NCI-H2227 (cell line): ENCODE measurements around the gene LTF.
"Not testable (repeated sequence)": the region's sequence is repeated elsewhere in the genome, so short reads cannot be mapped to it uniquely, and the experiment has no call there.

Experiments used
- DNase-seq: peaks from one replicate; lab custom pipeline; 2025; ENCODE audit not compliant: unreplicated experiment; lab: John Stamatoyannopoulos, UW

LTF gene

GRCh38 chr3:46447228-46447985, 17.3 kb downstream of the LTF start:
- no peak for DNase-seq

DNA sequence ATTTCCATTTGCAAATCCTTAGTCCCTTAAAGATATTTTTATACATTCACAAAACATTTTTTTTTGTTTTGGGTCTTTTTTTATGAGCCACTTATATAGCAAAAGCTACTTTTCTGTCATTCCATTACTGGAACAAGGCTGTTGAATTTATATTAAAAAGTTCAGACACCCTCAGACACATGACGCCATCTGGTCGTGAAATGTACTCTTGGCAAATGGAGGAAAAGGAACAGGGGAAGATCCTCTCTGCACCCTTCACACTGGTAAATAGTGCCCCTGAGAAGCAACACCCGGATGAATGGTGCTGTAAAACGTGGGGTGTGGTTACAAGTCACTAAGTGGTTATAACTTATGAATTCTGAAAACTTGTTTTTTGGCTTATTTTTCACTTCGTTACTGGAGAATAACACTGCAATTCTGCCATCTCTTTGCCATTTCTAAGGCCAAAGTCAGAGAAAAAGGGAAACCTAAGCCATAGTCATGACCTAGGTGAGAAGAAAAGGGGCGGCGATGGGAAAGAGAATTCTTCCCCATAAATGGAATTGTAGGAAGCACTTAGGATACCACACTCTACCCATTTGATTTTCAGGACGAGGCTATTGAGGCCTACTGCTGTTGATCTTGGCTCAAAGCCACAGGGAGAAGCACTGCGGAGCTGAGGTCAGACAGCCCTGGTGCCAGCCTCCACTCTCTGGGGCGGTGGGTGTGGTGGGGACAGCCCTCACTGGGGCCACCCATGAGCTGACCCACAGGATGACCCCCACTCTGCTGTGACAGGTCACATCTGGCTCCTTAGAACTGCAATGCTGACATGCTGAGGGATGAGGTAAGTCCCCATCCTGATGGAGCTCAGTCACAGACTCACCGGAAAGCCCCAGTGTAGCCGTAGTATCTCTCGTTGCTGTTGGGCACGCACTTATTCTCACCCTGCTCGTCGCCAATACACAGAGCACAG, 21.9 kb downstream of the LTF start:
- peak; percentile 58 for DNase-seq

DNA sequence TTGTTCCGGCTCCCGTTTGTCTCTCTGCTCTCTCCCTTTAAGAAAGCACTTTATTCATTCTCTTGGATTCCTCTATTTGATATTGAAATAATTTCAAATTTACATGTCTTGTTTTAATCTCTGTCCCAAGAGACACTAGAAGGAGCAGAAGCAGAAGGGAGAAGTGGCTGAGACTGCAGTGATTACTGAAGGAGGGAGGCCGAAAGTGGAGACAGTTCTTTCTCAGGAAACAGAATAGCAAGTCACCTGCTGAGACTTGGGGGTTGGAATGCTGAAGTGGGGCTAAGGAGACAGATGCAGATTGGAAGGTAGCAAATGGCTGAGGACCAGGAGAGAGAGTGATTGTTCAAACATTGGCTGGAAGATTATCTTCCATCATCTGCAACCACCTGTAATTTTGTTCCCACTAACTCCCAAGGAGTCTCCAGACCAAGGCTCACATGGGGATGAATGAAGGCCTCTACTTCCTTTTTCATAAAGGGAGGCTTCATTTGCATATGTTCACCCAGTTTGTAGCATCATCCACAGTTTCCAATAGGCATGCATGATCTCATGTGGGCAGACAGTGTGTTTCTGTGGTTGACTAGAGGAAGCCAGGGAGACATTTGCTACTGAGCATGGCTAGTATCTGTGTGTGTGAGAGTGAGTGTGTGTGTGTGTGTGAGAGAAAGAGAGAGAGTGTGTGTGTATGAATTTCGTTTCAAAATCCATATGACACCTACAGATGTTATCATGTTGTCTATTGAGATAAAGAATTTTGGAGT, 24.0 kb downstream of the LTF start:
- DNase-seq = no peak

DNA sequence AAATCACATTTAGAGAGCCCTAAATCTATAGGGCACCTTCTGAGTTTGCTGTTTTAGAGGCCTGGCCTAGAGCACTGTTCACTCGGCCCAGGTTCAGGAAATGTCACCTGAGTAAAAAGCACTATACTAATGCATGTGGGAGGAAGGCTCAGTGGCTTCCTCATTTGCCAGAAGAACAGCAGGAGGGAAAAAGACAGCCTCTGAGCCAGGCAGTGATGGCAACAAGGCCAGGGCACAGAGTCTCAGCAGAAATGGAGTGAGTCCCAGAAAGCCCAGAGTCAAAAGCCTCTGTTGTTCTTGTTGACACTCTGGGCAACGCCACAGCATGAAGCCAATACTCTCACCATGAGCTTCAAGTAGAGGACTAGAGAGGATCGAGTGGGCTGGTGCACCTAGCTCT, 25.9 kb downstream of the LTF start:
- no peak for DNase-seq

- no peak for DNase-seq
These were observed 29.5 kb downstream of the LTF start for GRCh38 chr3:46435081-46435726.

DNA sequence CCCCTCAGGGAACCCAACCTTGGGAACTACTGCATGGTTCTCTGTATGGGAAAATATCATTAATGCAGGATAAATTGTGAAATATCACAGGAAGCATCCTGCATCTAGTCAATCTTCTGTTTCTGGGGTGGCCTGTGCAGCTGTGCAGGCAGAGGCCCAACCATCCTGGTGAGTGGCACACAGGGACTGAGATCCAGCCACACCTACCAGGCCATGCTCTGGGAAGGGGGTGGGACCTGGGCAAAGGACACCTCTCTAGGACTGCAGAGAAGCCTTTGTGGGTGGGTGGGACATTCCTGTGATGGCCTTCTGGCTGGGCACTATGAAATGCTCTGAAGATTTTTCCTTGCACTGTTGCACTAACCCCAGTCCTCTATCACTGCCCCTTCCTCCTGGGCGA, 30.9 kb downstream of the LTF start:
- no peak for DNase-seq

DNA sequence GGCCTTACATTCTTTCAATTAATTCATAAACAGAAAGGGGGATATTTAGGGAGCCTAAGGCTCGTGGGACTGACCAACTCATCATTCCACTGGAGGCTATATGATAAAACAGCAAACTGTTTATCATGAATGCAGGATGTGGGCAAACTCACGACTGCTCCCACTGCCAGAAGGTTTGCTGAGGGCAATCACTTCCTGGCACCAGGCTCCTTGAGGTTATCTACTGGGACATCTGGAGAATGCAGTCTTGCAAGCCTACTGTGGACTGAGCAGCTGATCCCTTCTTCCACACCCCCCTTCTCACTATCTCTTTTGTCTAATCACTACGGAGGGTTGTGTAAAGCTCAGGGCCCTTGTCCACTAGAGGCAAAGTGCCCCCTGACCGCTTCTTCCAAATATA, 31.6 kb downstream of the LTF start:
- not testable (repeated sequence) for DNase-seq

DNA sequence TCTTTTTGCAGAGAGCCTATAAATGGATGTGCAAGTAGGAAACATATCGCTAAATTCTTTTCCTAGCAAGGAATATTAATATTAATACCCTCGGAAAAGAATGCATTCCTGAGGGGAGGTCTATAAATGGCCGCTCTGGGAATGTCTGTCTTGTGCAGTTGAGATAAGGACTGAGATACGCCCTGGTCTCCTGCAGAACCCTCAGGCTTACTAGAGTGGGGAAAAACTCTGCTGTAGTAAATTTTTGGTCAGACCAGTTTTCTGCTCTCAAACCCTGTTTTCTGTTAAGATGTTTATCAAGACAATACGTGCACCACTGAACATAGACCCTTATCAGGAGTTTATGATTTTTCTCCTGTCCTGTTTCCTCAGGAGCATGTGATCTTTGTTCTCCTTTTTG, 32.8 kb downstream of the LTF start:
- not testable (repeated sequence) for DNase-seq

GRCh38 chr3:46430879-46431278, 33.8 kb downstream of the LTF start:
- not testable (repeated sequence) for DNase-seq

DNA sequence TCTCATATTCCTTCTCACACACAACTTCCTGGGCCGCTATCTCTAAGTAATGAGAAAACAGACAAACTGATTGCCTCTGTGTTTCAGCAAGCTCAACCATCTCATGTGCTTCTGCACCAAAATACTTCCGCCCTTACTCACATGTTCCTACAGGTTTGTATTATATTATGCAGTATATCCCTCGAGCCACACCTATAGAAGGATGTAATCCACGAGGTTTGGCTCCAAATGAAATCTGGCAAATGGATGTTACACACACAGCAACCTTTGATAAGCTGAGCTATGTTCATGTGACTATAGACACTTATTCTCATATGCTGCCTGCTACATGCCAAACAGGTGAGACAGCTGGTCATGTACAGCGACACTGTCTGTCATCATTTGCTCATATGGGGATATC, 35.0 kb downstream of the LTF start:
- DNase-seq = no peak

GRCh38 chr3:46429250-46429649, 35.5 kb downstream of the LTF start:
- DNase-seq = no peak

GRCh38 chr3:46427916-46428833, 36.5 kb downstream of the LTF start:
- DNase-seq = no peak

- DNase-seq = not testable (repeated sequence)
These were observed 37.3 kb downstream of the LTF start for GRCh38 chr3:46427404-46427803.

- DNase-seq = not testable (repeated sequence)
These were observed 38.2 kb downstream of the LTF start for GRCh38 chr3:46426476-46426875.

- no peak for DNase-seq
These were observed 41.1 kb downstream of the LTF start for GRCh38 chr3:46423588-46423987.

DNA sequence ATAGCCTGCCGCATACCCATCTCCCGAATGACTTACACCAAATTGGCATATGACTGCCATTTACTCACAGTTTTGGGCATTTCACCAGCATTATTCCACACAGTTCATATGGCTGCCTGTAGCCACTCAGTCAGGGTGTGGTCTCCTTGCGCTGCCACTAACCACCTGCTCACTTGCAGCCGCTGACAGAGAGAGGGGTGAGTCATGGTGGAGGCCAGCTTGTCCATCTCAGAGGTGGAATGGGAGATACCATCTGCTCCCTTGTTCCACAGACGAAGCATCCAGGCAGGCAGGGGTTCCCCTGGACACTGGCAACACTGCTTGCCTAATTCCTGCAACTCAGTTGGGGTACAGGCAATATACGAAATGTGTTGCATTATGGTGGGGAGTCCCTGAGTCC, 42.1 kb downstream of the LTF start:
- no peak for DNase-seq

GRCh38 chr3:46420931-46421330, 43.8 kb downstream of the LTF start:
- no peak for DNase-seq

GRCh38 chr3:46419816-46420215, 44.9 kb downstream of the LTF start:
- no peak for DNase-seq

DNA sequence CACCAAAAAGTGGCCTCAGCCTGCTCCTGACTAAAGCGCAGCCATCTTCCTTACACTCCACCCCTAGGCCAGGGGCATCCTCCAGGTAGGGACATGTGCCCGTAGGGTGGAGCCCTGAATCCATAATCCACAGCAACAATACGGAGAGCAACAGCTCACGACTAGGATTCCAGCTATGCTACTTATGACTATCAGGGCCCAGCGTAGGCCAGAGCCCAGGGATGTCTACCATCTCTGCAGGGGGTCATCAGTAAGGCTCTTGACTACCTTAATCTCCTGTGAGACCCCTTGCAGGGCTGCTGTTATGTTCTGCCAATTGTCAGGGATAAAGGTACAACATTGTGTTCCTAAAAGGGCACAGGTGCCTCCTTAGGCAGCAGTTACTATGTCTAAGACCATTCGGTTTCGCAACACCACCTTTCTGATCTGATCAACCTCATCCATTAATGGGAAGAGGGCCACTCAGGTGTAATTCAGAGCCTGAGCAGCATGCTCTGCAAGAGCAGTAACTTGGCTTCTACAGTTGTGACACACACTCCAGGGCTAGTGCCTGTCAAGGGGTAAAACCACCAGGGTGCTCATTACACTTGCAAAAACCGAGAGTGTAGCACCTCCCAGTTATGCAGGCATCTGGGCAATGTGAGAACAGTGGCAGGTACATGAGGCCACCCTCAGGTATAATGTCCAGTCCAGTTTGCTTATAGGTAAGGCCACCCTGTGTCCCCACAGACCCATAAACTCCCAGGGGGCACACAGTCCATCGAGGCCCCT, 46.7 kb downstream of the LTF start:
- no peak for DNase-seq
